ENCODE results near the gene CRYBG1. TPM values are rescaled to one million over a fixed set of nuclear protein-coding genes. Genes with fewer than 3 reads are reported as not detected.
"Not testable (repeated sequence)": the region's sequence is repeated elsewhere in the genome, so short reads cannot be mapped to it uniquely, and the experiment has no call there.

The CRYBG1 gene
- total RNA-seq, 1 donor from 2014 or later: 16.9 TPM

DNA sequence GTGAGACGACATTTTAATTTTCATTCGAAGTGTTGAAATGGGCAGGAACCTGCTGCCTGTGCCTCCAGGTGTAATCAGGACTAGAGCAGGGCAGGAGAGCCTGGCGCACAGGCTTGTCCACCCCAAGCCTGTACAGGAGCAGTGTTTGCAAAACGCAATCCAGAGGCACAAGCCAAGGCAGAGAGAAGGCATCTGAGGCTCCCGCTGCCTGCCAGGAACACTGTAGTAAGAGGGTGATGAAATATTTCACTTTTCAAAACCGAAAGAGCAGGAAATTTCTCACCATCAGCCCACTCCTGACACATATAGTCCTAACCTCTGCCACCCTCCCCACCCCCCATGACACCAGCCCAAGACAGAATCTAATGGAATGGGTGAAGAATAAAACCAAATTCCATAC, 136.3 kb downstream of the CRYBG1 start:
- no peak for DNase-seq (ENCODE audit: low spot score)

GRCh38 chr6:106501960-106502371, 141.4 kb downstream of the CRYBG1 start:
- no peak for DNase-seq (ENCODE audit: low spot score)

DNA sequence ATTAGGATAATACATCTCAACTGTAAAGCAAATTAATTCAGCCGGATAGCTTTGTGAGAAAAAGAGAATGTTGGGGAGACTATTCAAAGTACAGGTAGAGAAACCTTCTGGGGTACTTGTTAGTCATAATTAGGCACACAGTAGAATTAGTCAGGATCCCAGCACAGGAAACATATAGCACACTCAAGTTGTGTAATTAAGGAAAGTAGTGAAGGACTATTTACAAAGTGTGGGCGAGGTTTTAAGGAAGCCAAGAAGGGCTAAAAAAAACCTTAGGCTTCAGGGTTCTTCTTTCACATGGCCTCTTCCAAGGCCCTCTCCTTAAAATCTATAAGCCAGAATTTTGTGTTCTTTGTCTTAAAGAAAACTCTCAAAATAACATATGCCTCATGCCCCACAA, 142.0 kb downstream of the CRYBG1 start:
- no peak for DNase-seq (ENCODE audit: low spot score)

GRCh38 chr6:106508277-106508676, 147.8 kb downstream of the CRYBG1 start:
- no peak for DNase-seq (ENCODE audit: low spot score)

- DNase-seq (ENCODE audit: low spot score): no peak
Measured at GRCh38 chr6:106508834-106509233, 148.3 kb downstream of the CRYBG1 start.

DNA sequence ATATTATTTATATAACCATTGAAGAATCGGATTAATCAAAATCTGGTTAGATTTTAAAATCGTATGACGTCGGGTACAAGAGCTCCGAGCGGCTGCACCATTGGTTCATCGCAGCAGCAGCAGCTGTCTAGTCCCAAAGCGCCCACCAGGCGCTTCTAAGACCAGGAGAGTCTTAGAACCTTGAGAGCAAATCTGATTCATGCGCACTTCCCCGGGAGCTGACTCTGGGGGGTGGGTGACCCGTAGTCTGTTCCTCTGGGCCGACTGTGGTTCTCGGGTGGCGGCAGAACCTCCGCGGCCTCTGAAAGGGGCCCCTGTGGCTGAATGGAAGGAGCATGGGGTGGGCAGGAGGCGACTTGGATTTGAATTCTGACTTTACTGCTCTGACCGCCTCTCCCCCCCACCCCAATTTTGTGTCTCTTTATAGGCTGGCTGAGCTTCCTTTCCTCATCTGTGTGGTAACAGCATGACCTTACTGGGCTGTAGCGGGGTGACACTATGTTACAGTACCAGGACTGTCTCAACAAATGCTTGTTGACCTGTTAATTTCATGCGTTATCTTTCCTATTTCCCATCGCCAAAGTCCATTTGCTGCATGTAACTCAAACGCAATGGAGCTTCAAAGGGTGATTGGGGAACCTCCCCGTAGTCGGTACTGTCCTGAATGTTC, 149.0 kb downstream of the CRYBG1 start:
- DNase-seq (ENCODE audit: low spot score): no peak

- no peak for DNase-seq (ENCODE audit: low spot score)
Measured at GRCh38 chr6:106510090-106510970, 149.8 kb downstream of the CRYBG1 start.

GRCh38 chr6:106511288-106512047, 151.0 kb downstream of the CRYBG1 start:
- DNase-seq (ENCODE audit: low spot score): no peak

- peak; percentile 43 for DNase-seq (ENCODE audit: low spot score)
Measured at GRCh38 chr6:106512048-106512967, 151.8 kb downstream of the CRYBG1 start.

DNA sequence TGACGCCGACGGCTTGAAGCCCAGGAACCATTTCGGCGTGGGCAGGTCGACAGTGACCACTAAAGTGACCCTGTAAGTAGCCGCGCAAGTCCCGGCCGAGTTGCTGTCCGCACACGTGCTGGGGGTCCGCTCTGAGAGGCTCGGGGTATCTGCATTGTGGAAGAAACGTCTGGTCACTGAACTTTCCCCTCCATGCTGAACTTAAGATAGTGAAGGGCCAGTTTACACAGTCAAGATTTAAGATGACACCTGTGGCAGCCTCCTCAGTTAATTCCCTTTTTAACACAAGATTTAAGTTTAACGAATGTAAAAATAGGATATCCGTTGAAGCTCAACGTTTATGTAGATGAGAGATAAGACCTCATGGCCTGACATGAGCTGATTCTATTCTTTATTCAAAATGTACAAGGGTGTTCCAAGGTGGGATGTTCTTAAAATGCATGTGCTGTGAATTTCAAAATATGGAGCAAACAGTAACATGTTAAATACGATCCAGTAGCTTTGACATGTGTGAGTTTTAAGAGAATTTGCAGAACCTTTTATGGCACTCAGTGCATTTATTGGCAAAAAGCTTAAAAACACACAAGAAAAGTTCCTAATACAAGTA, 152.6 kb downstream of the CRYBG1 start:
- DNase-seq (ENCODE audit: low spot score): no peak

DNA sequence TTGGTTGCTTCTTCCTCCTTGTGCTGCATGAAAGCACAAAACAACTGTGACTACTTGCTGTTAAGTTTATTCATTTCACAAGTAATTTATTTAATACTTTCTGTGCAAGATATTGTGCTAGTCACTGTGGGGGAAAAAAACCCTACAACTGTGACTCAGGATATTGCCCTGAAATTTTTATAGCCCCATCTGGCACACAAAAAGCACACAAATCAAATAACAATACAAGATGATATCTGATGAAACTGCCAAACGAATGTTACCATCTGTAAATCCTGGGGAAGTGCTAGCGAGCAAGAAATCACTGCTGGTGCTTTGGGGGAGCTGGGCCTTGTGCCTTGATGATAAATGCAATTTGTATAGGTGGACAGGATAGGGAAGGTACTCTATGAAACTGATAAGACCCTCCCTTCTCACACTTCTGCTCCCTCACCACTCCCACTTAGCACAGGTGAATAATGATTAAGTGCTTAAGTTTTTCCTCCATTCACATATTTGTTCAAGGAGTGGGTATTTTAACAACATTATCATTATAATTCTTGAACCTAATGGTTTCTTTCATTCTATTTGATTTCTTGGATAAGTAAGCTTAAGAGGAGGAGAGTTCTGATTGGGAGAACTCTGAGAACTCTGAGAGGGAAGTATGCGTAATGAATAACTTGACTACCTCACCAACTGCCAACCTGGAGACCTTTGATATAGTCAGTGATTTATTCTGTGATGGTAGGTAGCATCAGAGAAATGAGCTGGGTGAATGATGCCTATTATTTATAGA, 153.5 kb downstream of the CRYBG1 start:
- DNase-seq (ENCODE audit: low spot score): no peak

DNA sequence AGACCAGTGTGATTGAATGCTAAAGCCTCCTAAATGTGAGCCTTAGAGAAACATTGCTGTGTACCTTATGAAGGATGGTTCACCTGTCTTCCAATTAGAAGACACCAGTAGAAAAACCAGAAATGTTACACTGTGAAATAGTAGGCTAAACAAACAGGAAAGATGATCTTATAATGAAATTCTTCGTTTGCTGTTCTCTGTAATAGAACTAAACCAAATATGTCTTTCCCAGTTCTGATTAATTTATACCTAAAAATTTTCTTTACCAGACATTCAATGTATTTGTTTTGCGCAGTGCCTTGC, 154.0 kb downstream of the CRYBG1 start:
- no peak for DNase-seq (ENCODE audit: low spot score)

- DNase-seq (ENCODE audit: low spot score): not testable (repeated sequence)
Measured at GRCh38 chr6:106515582-106515981, 155.1 kb downstream of the CRYBG1 start.

DNA sequence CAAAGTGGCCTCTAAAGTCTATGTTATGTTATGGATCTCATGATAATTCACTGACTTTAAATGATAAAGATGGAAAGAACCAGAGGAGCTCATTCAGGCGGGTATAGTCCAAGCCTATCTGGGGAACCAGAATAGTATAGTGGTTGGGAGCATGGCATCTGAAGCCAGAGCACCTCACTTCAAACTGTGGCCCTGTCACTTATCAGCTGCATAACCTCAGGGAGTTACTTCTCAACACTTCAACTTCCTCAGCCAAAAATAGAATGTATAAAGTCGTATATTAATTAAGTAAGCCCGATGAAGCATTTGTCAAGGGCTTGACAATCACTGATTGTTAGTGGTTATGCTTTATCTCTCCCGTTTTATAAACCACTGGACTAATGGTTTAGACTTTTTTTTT, 156.1 kb downstream of the CRYBG1 start:
- no peak for DNase-seq (ENCODE audit: low spot score)

DNA sequence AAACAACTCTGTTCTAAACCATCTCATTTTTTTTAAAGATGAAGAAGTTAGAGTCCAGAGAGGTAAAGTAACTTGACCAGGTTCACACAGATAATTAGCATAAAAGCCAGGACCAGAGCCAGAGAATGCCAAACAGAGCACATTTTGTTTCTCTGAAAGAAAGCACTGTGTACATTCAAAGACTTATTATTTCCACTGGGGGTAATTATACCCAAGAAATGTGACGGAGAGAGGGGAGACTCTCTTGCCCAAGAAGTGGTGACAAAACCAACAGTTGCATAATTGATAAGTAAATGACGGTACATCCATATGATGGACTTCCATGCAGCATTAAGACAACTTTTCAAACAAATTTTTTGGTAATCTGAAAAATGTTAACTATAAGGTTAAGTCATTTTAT, 157.2 kb downstream of the CRYBG1 start:
- no peak for DNase-seq (ENCODE audit: low spot score)

GRCh38 chr6:106518748-106519147, 158.2 kb downstream of the CRYBG1 start:
- DNase-seq (ENCODE audit: low spot score): no peak

DNA sequence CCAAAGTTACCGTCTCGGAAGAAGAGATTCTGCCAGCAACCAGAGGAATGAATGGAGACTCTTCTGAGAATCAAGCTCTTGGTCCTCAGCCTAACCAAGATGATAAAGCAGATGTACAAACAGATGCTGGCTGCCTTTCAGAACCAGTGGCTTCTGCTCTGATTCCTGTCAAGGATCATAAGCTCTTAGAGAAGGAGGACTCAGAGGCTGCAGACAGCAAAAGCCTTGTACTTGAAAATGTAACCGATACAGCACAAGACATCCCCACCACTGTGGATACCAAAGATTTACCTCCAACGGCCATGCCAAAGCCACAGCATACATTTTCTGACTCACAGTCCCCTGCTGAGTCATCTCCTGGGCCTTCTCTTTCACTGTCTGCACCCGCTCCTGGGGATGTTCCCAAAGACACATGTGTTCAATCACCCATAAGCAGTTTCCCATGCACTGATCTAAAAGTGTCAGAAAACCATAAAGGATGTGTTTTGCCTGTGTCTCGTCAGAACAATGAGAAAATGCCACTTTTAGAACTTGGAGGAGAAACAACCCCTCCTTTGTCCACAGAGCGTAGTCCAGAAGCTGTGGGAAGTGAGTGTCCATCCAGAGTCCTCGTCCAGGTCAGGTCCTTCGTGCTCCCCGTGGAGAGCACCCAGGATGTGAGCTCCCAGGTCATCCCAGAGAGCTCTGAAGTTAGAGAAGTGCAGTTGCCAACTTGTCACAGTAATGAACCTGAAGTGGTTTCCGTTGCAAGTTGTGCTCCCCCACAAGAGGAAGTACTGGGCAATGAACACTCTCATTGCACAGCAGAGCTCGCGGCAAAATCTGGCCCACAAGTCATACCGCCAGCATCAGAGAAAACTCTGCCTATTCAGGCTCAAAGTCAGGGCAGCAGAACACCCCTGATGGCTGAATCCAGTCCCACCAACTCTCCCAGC, 159.2 kb downstream of the CRYBG1 start:
- DNase-seq (ENCODE audit: low spot score): peak; percentile 79

DNA sequence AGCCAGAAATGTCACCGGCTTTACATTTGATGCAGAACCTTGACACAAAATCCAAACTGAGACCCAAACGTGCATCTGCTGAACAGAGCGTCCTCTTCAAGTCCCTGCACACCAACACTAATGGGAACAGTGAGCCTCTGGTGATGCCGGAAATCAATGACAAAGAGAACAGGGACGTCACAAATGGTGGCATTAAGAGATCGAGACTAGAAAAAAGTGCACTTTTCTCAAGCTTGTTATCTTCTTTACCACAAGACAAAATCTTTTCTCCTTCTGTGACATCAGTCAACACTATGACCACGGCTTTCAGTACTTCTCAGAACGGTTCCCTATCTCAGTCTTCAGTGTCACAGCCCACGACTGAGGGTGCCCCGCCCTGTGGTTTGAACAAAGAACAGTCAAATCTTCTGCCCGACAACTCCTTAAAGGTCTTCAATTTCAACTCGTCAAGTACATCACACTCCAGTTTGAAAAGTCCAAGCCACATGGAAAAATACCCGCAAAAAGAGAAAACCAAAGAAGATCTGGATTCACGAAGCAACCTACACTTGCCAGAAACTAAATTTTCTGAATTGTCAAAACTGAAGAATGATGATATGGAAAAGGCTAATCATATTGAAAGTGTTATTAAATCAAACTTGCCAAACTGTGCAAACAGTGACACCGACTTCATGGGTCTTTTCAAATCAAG, 160.3 kb downstream of the CRYBG1 start:
- DNase-seq (ENCODE audit: low spot score): no peak
